Caco-2 (cell line): ENCODE data around the gene TTC9B. TPM values are rescaled to one million over a fixed set of nuclear protein-coding genes. Genes with fewer than 3 reads are reported as not detected.

Source experiments
- BruUV-seq: library from RNA; stranded (reverse); fragments of 400-500 nt; replicated peaks from 2 replicates; lab custom pipeline; 2021; lab: Mats Ljungman, UMichigan
- CTCF ChIA-PET: fragments of 300-600 bp; sonication (Branson Sonifier 250); formaldehyde crosslinking; loops from one replicate; lab custom pipeline; 2022; ENCODE audit warnings: antibody characterized with exemption; lab: Charles Lee
- POLR2A ChIA-PET: fragments of 300-600 bp; sonication (Branson Sonifier 250); formaldehyde crosslinking; loops from one replicate; lab custom pipeline; 2022; ENCODE audit warnings: antibody characterized with exemption; lab: Charles Lee
- DNase-seq, 2 experiments: peaks; one replicate each; pipeline versions ENCODE4 v3.0.0 to v3.0.0-alpha.2; 2020 to 2022
- H3K27me3 ChIP-seq: replicated peaks from 2 replicates; pipeline ENCODE4 v1.6.0; 2011; ENCODE audit warnings: low read length; ENCODE audit not compliant: control insufficient read depth, insufficient read depth
- H3K36me3 ChIP-seq: 2 replicates; pipeline ENCODE4 v1.5.1; 2011; ENCODE audit warnings: low read length; ENCODE audit not compliant: control insufficient read depth, insufficient read depth
- H3K4me1 ChIP-seq: fragments of 250-450 bp; sonication (Bioruptor Pico); 2 replicates; pipeline ENCODE4 v1.5.1; 2020; ENCODE audit warnings: mild to moderate bottlenecking
- H3K4me3 ChIP-seq: 2 replicates; pipeline ENCODE4 v1.5.1; 2011; ENCODE audit warnings: low read depth, mild to moderate bottlenecking, control low read depth, low read length
- H3K9me3 ChIP-seq: fragments of 250-450 bp; sonication (Bioruptor Pico); 2 replicates; pipeline ENCODE4 v1.5.1; 2020; ENCODE audit warnings: mild to moderate bottlenecking, moderate library complexity
- H3K27ac Mint-ChIP-seq: one replicate; pipeline ENCODE4 v1.8.0; 2022; ENCODE audit warnings: mixed read lengths; ENCODE audit not compliant: unreplicated experiment
- H3K27me3 Mint-ChIP-seq: one replicate; pipeline ENCODE4 v1.8.0; 2022; ENCODE audit warnings: mixed read lengths; ENCODE audit not compliant: insufficient read depth, unreplicated experiment
- H3K36me3 Mint-ChIP-seq: one replicate; pipeline ENCODE4 v1.8.0; 2022; ENCODE audit warnings: mild to moderate bottlenecking, mixed read lengths; ENCODE audit not compliant: insufficient read depth, unreplicated experiment
- H3K4me1 Mint-ChIP-seq: one replicate; pipeline ENCODE4 v1.8.0; 2022; ENCODE audit warnings: low read depth, mixed read lengths; ENCODE audit not compliant: unreplicated experiment
- H3K4me3 Mint-ChIP-seq: one replicate; pipeline ENCODE4 v1.8.0; 2022; ENCODE audit warnings: mild to moderate bottlenecking, moderate library complexity, mixed read lengths; ENCODE audit not compliant: unreplicated experiment
- H3K9me3 Mint-ChIP-seq: one replicate; pipeline ENCODE4 v1.8.0; 2022; ENCODE audit warnings: mixed read lengths; ENCODE audit not compliant: unreplicated experiment
- intact Hi-C: fragments of 100-400 bp; cut with micrococcal nuclease; formaldehyde crosslinking; loops from one replicate; pipeline ENCODE4 v1.10.0; 2022; ENCODE audit not compliant: unreplicated experiment
- total RNA-seq: library from RNA; stranded (reverse); gene quantifications from 2 replicates; pipeline ENCODE4 v1.2.3, GENCODE V29; 2022
- TF ChIP-seq, protein P1 (sequence below), 2 experiments: fragments of 200-600 bp in 1 of 2; IDR thresholded peaks; 1 replicate in 1 of 2; 2 replicates in 1 of 2; pipeline versions ENCODE4 v1.5.1 to v1.8.0; 2011 to 2022; ENCODE audit warnings: antibody characterized with exemption in 1 of 2, control low read depth in 1 of 2, inconsistent platforms in 1 of 2, low read depth in 1 of 2, low read length in 1 of 2, mild to moderate bottlenecking in 1 of 2, moderate library complexity in 1 of 2; ENCODE audit not compliant: insufficient read depth in 1 of 2, severe bottlenecking in 1 of 2, unreplicated experiment in 1 of 2

Gene TTC9B
- total RNA-seq, 1 experiment from 2014 or later: not detected

DNA sequence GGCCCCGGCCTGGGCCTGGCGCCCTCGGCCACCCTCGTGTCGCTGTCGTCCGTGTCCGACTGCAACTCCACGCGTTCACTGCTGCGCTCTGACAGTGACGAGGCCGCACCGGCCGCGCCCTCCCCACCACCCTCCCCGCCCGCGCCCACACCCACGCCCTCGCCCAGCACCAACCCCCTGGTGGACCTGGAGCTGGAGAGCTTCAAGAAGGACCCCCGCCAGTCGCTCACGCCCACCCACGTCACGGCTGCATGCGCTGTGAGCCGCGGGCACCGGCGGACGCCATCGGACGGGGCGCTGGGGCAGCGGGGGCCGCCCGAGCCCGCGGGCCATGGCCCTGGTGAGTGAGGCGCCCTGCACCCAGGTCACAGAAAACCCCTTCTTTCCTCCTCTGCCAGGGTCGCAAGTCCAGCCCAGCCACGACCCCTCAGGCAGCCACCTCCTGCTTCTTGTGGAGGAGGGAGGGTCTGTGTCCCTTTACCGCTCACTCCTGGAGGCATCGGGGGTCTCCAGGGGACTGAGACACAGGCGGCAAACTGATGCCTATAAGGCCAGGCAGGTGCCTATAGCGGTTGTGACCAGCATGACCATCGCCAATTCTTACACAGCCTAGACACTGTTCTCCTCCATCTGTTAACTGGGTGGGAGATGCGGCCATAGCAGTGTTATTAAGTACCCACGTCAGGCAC is 4.2 kb downstream of the TTC9B start:
- TF ChIP-seq, protein P1, sequence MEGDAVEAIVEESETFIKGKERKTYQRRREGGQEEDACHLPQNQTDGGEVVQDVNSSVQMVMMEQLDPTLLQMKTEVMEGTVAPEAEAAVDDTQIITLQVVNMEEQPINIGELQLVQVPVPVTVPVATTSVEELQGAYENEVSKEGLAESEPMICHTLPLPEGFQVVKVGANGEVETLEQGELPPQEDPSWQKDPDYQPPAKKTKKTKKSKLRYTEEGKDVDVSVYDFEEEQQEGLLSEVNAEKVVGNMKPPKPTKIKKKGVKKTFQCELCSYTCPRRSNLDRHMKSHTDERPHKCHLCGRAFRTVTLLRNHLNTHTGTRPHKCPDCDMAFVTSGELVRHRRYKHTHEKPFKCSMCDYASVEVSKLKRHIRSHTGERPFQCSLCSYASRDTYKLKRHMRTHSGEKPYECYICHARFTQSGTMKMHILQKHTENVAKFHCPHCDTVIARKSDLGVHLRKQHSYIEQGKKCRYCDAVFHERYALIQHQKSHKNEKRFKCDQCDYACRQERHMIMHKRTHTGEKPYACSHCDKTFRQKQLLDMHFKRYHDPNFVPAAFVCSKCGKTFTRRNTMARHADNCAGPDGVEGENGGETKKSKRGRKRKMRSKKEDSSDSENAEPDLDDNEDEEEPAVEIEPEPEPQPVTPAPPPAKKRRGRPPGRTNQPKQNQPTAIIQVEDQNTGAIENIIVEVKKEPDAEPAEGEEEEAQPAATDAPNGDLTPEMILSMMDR (IDR thresholded peaks at IDR 0.05; ENCODE audit: insufficient read depth in 1 of 2, low read depth in 1 of 2, low read length in 1 of 2, severe bottlenecking in 1 of 2, unreplicated experiment in 1 of 2): no peak
- CTCF ChIA-PET: no interaction called here
- no peak overlapping the region for H3K4me3 Mint-ChIP-seq
- Histone ChIP-seq H3K9me3 (no peaks in the 10 kb centered on the region), H3K4me1 (no peaks in the 10 kb centered on the region), H3K4me3 (no peak overlapping the region), H3K36me3 (no peaks in the 10 kb centered on the region), H3K27me3 (no peaks in the 10 kb centered on the region)
- H3K27me3 Mint-ChIP-seq: no peaks in the 10 kb centered on the region
- BruUV-seq: no TSS peak
- no peaks in the 10 kb centered on the region for H3K9me3 Mint-ChIP-seq
- peaks cover 10% of the 10 kb centered on the region for H3K4me1 Mint-ChIP-seq
- H3K36me3 Mint-ChIP-seq: peaks cover 4% of the 10 kb centered on the region
- intact Hi-C loops: no loop called here
- no peak for DNase-seq
- H3K27ac Mint-ChIP-seq: no peak overlapping the region
- POLR2A ChIA-PET: no interaction called here

DNA sequence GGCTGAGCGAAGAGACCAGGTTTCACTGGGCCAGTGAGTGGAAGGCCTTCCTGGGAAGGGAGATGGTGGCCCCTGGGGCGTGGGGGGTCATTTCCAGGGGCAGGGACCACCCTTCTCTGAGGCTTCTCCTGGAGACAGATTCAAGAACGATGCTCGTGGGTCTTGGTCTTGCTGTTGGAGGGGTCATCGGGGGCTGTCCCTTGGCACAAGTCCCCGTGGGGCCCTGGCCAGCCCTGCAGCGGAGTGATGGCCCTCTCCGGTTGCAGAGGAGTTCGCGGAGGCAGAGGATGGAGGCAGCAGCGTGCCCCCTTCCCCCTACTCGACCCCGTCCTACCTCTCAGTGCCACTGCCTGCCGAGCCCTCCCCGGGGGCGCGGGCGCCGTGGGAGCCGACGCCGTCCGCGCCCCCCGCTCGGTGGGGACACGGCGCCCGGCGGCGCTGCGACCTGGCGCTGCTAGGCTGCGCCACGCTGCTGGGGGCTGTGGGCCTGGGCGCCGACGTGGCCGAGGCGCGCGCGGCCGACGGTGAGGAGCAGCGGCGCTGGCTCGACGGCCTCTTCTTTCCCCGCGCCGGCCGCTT is 4.8 kb downstream of the TTC9B start:
- Mint-ChIP-seq H3K27me3 (no peaks in the 10 kb centered on the region), H3K9me3 (no peaks in the 10 kb centered on the region), H3K4me3 (no peak overlapping the region), H3K4me1 (peaks cover 10% of the 10 kb centered on the region), H3K27ac (no peak overlapping the region), H3K36me3 (peaks cover 4% of the 10 kb centered on the region)
- intact Hi-C loops: no loop called here
- H3K9me3 ChIP-seq: no peaks in the 10 kb centered on the region
- DNase-seq: no peak
- CTCF ChIA-PET: no interaction called here
- H3K36me3 ChIP-seq: no peaks in the 10 kb centered on the region
- no peaks in the 10 kb centered on the region for H3K27me3 ChIP-seq
- no TSS peak for BruUV-seq
- POLR2A ChIA-PET: no interaction called here
- no peaks in the 10 kb centered on the region for H3K4me1 ChIP-seq
- TF ChIP-seq, protein P1 (IDR thresholded peaks at IDR 0.05; ENCODE audit: insufficient read depth in 1 of 2, low read depth in 1 of 2, low read length in 1 of 2, severe bottlenecking in 1 of 2, unreplicated experiment in 1 of 2): no peak
- no peak overlapping the region for H3K4me3 ChIP-seq

DNA sequence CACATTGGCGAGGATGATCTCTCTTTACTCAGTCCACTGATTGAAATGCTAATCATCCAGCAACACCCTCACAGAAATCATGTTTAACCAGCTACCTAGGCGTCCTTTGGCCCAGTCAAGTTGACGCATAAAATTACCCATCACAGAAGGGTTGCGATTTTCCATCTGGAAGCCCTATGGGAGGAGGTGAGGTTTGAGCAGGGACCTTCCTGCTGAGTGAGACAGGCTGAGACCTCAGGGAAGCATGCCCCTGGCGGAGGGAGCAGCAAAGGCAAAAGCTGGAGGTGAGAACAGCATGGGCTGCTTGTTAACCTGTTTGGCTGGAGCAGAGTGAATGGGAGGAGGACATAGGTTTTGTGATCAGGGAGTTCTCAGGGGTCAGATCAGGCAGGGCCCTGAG is 7.3 kb downstream of the TTC9B start:
- H3K4me1 ChIP-seq: no peaks in the 10 kb centered on the region

More for the DNA sequence above, 7.3 kb downstream of the TTC9B start:
- no TSS peak for BruUV-seq
- Histone ChIP-seq H3K9me3 (no peaks in the 10 kb centered on the region), H3K36me3 (no peaks in the 10 kb centered on the region; the same call in 1 of the 2 replicates), H3K4me3 (no peak overlapping the region), H3K27me3 (no peaks in the 10 kb centered on the region)
- DNase-seq: no peak
- POLR2A ChIA-PET: no interaction called here
- Mint-ChIP-seq H3K4me3 (no peak overlapping the region), H3K27ac (no peak overlapping the region), H3K27me3 (no peaks in the 10 kb centered on the region), H3K4me1 (no peaks in the 10 kb centered on the region), H3K9me3 (no peaks in the 10 kb centered on the region), H3K36me3 (no peaks in the 10 kb centered on the region)
- CTCF ChIA-PET: no interaction called here
- intact Hi-C loops: no loop called here
- TF ChIP-seq, protein P1 (IDR thresholded peaks at IDR 0.05; ENCODE audit: insufficient read depth in 1 of 2, low read depth in 1 of 2, low read length in 1 of 2, severe bottlenecking in 1 of 2, unreplicated experiment in 1 of 2): no peak
